GM10847 (cell line): ENCODE data around the gene C5orf15.

Experiments used
- POLR2A ChIP-seq: IDR thresholded peaks from 2 replicates; pipeline ENCODE4 v1.6.1; 2011; ENCODE audit not compliant: insufficient read length; ENCODE audit errors: extremely low read depth

The C5orf15 gene

GRCh38 chr5:133936651-133937015 lies 31.8 kb downstream of the C5orf15 start:
- TF ChIP-seq POLR2A: no peak

- no peak for TF ChIP-seq POLR2A
Measured at GRCh38 chr5:133935667-133935940, 32.8 kb downstream of the C5orf15 start.

GRCh38 chr5:133934822-133935666 lies 33.4 kb downstream of the C5orf15 start:
- no peak for TF ChIP-seq POLR2A

GRCh38 chr5:133934311-133934710 lies 34.1 kb downstream of the C5orf15 start:
- no peak for TF ChIP-seq POLR2A

- no peak for TF ChIP-seq POLR2A
Measured at GRCh38 chr5:133933670-133934295, 34.6 kb downstream of the C5orf15 start.

- TF ChIP-seq POLR2A: no peak
Measured at GRCh38 chr5:133933169-133933509, 35.3 kb downstream of the C5orf15 start.

- no peak for TF ChIP-seq POLR2A
Measured at GRCh38 chr5:133932441-133933168, 35.8 kb downstream of the C5orf15 start.

GRCh38 chr5:133931546-133931945 lies 36.9 kb downstream of the C5orf15 start:
- no peak for TF ChIP-seq POLR2A

- no peak for TF ChIP-seq POLR2A
Measured at GRCh38 chr5:133930813-133931090, 37.7 kb downstream of the C5orf15 start.

- no peak for TF ChIP-seq POLR2A
Measured at GRCh38 chr5:133930061-133930812, 38.2 kb downstream of the C5orf15 start.

GRCh38 chr5:133928587-133929393 lies 39.6 kb downstream of the C5orf15 start:
- TF ChIP-seq POLR2A: no peak

GRCh38 chr5:133927300-133928180 lies 40.9 kb downstream of the C5orf15 start:
- TF ChIP-seq POLR2A: no peak

GRCh38 chr5:133926489-133927299 lies 41.7 kb downstream of the C5orf15 start:
- no peak for TF ChIP-seq POLR2A
